ENCODE data around the gene LCP2. TPM values are rescaled to one million over a fixed set of nuclear protein-coding genes. Genes with fewer than 3 reads are reported as not detected.

The LCP2 gene
- polyA plus RNA-seq, 1 donor from 2014 or later, result 31.6 TPM

DNA sequence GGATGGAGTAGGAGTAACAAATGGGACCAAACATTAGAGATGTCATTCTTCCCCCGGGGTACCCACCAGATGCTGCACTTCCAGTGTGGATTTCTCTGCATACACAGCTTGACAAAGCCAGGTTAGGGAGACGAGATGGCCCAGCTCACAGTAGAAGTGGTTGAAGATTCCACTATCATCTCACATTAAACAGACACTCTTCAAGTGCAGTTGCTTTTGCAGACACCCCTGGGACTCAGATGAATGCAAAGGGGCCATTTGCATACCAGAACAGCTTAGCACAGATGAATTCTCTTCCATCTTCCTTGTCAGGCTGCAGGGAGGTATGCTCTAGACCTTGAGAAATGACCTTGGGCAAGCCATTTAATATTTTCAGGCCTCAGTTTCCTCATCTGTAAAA lies 77.4 kb downstream of the LCP2 start:
- Mint-ChIP-seq H3K9me3 (no peaks in the 10 kb centered on the region), H3K27me3 (no peaks in the 10 kb centered on the region), H3K4me3 (no peak overlapping the region), H3K27ac (peak overlapping the region in 1 of 3 donors; percentile 10), H3K36me3 (peaks cover 2% of the 10 kb centered on the region), H3K4me1 (peaks cover 4 to 11% (median 9%) of the 10 kb centered on the region in 3 donors)

- Mint-ChIP-seq H3K9me3 (no peaks in the 10 kb centered on the region), H3K27ac (no peak overlapping the region), H3K4me1 (peaks cover 4 to 11% (median 9%) of the 10 kb centered on the region in 3 donors), H3K27me3 (no peaks in the 10 kb centered on the region), H3K4me3 (no peak overlapping the region), H3K36me3 (no peaks in the 10 kb centered on the region)
Observed at GRCh38 chr5:170219615-170220014, 78.0 kb downstream of the LCP2 start.

GRCh38 chr5:170218726-170219125 lies 78.9 kb downstream of the LCP2 start:
- Mint-ChIP-seq H3K36me3 (no peaks in the 10 kb centered on the region), H3K9me3 (no peaks in the 10 kb centered on the region), H3K4me1 (peaks cover 4 to 11% (median 9%) of the 10 kb centered on the region in 3 donors), H3K27me3 (peaks cover 5% of the 10 kb centered on the region), H3K27ac (no peak overlapping the region), H3K4me3 (no peak overlapping the region)

DNA sequence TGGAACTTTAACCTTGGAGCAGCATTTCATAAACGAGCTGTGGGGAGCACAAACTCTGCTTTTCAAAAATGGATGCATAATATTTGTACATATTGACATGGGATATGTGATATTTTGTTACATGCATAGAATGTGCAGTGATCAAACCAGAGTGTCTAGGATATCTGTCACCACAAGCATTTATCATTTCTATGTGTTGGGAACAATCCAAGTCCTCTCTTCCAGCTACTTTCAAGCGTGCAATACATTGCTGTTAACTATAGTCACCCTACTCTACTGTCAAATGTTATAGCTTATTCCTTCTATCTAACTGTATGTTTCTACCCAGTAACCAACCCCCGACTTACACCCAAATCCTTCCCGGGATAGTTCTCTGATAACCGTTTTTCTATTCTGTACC lies 79.7 kb downstream of the LCP2 start:
- Mint-ChIP-seq H3K36me3 (no peaks in the 10 kb centered on the region), H3K27me3 (peaks cover 6% of the 10 kb centered on the region), H3K4me1 (peaks cover 4 to 11% (median 9%) of the 10 kb centered on the region in 3 donors), H3K4me3 (no peak overlapping the region), H3K27ac (no peak overlapping the region), H3K9me3 (no peaks in the 10 kb centered on the region)

DNA sequence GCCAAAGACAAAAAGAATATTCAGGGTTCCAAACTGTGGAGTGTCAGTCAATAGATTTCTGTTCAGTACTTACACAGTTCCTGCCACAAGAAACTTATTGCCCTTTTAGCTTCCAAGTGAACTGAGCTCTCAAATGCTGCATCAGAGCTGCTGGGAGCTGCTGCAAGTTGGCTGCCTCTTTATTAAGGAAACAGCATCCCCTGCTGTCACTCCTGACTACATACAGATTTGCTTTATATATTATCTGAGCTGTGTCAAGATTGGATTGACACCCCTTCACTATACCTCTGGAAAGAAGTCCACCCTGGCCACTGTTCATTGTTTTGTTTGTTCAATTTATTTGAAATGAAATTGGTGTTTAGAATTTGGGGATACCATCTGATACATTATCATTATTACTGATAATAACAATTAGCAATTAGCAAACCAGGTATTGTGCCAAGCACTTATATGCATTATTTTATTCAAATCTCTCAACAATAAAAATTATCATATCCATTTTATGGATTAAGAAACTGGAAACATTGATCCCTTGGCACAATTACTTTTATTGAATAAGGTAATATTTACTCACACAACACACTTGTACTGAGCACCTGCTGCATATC lies 81.2 kb downstream of the LCP2 start:
- H3K9me3 Mint-ChIP-seq, result no peaks in the 10 kb centered on the region
- no peak overlapping the region for H3K27ac Mint-ChIP-seq
- H3K27me3 Mint-ChIP-seq, result peaks cover 9% of the 10 kb centered on the region
- H3K36me3 Mint-ChIP-seq, result no peaks in the 10 kb centered on the region
- H3K4me3 Mint-ChIP-seq, result no peak overlapping the region
- H3K4me1 Mint-ChIP-seq, result peaks cover 4 to 11% (median 9%) of the 10 kb centered on the region in 3 donors

GRCh38 chr5:170211575-170212334 lies 85.8 kb downstream of the LCP2 start:
- peaks cover 0 to 9% (median 2%) of the 10 kb centered on the region in 3 donors for H3K9me3 Mint-ChIP-seq
- peaks cover 1% of the 10 kb centered on the region for H3K36me3 Mint-ChIP-seq
- H3K4me1 Mint-ChIP-seq, result peaks cover 0 to 1% (median 0%) of the 10 kb centered on the region in 3 donors
- H3K27me3 Mint-ChIP-seq, result peaks cover 19% of the 10 kb centered on the region
- H3K4me3 Mint-ChIP-seq, result no peak overlapping the region
- no peak overlapping the region for H3K27ac Mint-ChIP-seq

DNA sequence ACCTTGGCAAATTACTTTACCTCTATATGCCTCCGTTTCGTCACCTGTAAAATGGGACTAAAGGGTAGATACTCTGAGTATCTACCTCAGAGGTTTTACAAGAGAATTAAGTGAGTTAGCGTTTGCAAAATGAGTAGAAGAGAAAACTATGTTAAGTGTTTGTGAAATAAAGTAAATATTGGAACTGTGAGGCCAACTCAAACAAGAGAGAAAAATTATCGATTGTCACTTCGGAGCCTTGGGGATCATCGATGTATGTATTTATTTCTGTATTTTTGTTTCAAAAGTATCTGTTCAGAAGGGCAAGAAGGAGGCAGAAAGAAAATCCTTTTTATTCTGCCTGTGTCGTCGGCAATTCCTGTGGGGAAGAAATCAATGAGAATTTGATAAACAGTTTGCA lies 90.6 kb downstream of the LCP2 start:
- H3K36me3 Mint-ChIP-seq, result peaks cover 1% of the 10 kb centered on the region
- H3K4me1 Mint-ChIP-seq, result peaks cover 0 to 1% (median 0%) of the 10 kb centered on the region in 3 donors
- no peak overlapping the region for H3K4me3 Mint-ChIP-seq
- H3K9me3 Mint-ChIP-seq, result peaks cover 0 to 9% (median 2%) of the 10 kb centered on the region in 3 donors
- no peak overlapping the region for H3K27ac Mint-ChIP-seq
- peaks cover 19% of the 10 kb centered on the region for H3K27me3 Mint-ChIP-seq

DNA sequence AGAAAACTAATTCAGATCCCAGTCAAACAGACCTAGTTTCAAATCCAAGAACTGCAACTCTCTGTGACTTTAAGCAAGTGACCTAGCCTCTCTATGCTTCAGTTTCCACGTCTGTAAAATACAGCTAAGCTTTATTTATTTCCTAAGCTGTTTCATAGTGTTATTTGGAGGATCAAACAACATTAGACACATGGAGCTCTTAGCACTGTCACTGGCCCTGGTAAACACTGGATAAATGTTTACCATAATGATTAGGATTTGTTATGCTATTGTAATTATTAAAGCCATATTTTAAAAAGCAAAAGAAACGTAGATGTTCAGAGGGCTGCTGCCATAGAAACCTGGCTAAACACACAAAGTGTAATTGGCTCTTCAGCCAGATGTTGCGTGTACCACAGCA lies 91.4 kb downstream of the LCP2 start:
- peaks cover 0 to 1% (median 0%) of the 10 kb centered on the region in 3 donors for H3K4me1 Mint-ChIP-seq
- H3K4me3 Mint-ChIP-seq, result no peak overlapping the region
- H3K9me3 Mint-ChIP-seq, result peaks cover 0 to 9% (median 2%) of the 10 kb centered on the region in 3 donors
- H3K27me3 Mint-ChIP-seq, result peaks cover 19% of the 10 kb centered on the region
- H3K36me3 Mint-ChIP-seq, result peaks cover 1% of the 10 kb centered on the region
- no peak overlapping the region for H3K27ac Mint-ChIP-seq

- Mint-ChIP-seq H3K27ac (no peak overlapping the region), H3K4me3 (no peak overlapping the region), H3K36me3 (peaks cover 1% of the 10 kb centered on the region), H3K4me1 (peaks cover 0 to 1% (median 0%) of the 10 kb centered on the region in 3 donors), H3K9me3 (no peaks in the 10 kb centered on the region), H3K27me3 (peaks cover 13% of the 10 kb centered on the region)
Observed at GRCh38 chr5:170204202-170204601, 93.4 kb downstream of the LCP2 start.

- Mint-ChIP-seq H3K9me3 (no peaks in the 10 kb centered on the region), H3K36me3 (no peaks in the 10 kb centered on the region), H3K4me3 (no peak overlapping the region), H3K4me1 (no peaks in the 10 kb centered on the region), H3K27me3 (peaks cover 11% of the 10 kb centered on the region), H3K27ac (no peak overlapping the region)
Observed at GRCh38 chr5:170202117-170202516, 95.5 kb downstream of the LCP2 start.

GRCh38 chr5:170201311-170201710 lies 96.3 kb downstream of the LCP2 start:
- no peaks in the 10 kb centered on the region for H3K36me3 Mint-ChIP-seq
- no peak overlapping the region for H3K4me3 Mint-ChIP-seq
- no peak overlapping the region for H3K27ac Mint-ChIP-seq
- peaks cover 11% of the 10 kb centered on the region for H3K27me3 Mint-ChIP-seq
- no peaks in the 10 kb centered on the region for H3K9me3 Mint-ChIP-seq
- no peaks in the 10 kb centered on the region for H3K4me1 Mint-ChIP-seq

DNA sequence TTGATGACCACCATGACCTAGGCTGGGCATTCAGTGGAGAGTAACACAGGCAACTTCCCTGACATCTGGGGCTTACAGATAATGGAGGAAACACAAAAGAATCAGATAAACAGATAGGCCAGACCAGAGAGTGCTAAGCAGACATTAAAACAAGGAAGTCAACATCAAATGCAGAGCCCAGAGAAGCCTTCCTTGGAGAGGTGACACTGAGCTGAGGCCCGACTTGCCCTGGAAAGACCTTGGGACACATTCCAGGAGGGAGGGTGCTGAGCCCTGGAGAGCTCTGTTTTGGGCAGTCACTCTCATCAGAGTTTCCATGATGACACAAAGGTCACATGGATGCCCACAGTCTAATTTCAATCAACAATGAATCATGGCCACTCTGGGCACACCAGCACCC lies 96.7 kb downstream of the LCP2 start:
- Mint-ChIP-seq H3K9me3 (no peaks in the 10 kb centered on the region), H3K27me3 (peaks cover 11% of the 10 kb centered on the region), H3K36me3 (no peaks in the 10 kb centered on the region), H3K4me3 (no peak overlapping the region), H3K27ac (no peak overlapping the region), H3K4me1 (no peaks in the 10 kb centered on the region)

Other genes with a start within 250 kb of the LCP2 start
- gene FOXI1, start 191.9 kb downstream of the LCP2 start, polyA plus RNA-seq, result not detected
- not detected for gene C5orf58, start 64.8 kb downstream of the LCP2 start, polyA plus RNA-seq
- not detected for gene KCNMB1, start 91.6 kb upstream of the LCP2 start, polyA plus RNA-seq
- not detected for gene KCNIP1, start 206.2 kb upstream of the LCP2 start, polyA plus RNA-seq

Data from IgD-negative memory B cell (primary cell).